ENCODE measurements around the gene IL36G.

IL36G gene

GRCh38 chr2:112973156-112973555 is 4.7 kb upstream of the IL36G start:
- DNase-seq, result no peak

- DNase-seq, result no peak
Observed at GRCh38 chr2:112979731-112980130, 1.9 kb downstream of the IL36G start.

GRCh38 chr2:112980537-112980936 is 2.7 kb downstream of the IL36G start:
- DNase-seq, result no peak

- no peak for DNase-seq
Observed at GRCh38 chr2:112985090-112985489, 7.3 kb downstream of the IL36G start.

- no peak for DNase-seq
Observed at GRCh38 chr2:112989611-112990010, 11.8 kb downstream of the IL36G start.

- DNase-seq, result no peak
Observed at GRCh38 chr2:112993831-112994230, 16.0 kb downstream of the IL36G start.

GRCh38 chr2:112994648-112995047 is 16.8 kb downstream of the IL36G start:
- DNase-seq, result no peak

GRCh38 chr2:112995346-112995920 is 17.6 kb downstream of the IL36G start:
- DNase-seq, result no peak

- DNase-seq, result peak; percentile 24 to 46
Observed at GRCh38 chr2:112996635-112997034, 18.8 kb downstream of the IL36G start.

- no peak for DNase-seq
Observed at GRCh38 chr2:112997151-112997550, 19.3 kb downstream of the IL36G start.

- DNase-seq, result no peak
Observed at GRCh38 chr2:113000436-113000835, 22.6 kb downstream of the IL36G start.

- DNase-seq, result no peak
Observed at GRCh38 chr2:113002677-113003076, 24.9 kb downstream of the IL36G start.

- DNase-seq, result no peak
Observed at GRCh38 chr2:113005030-113005509, 27.3 kb downstream of the IL36G start, which contains the start of gene IL36A. Gene IL36A (plus strand): TSS chr2:113005459. CDS start chr2:113005872, 413 bp downstream.

- DNase-seq, result no peak
Observed at GRCh38 chr2:113007250-113007649, 29.4 kb downstream of the IL36G start.

GRCh38 chr2:113009622-113010021 is 31.8 kb downstream of the IL36G start:
- no peak for DNase-seq

- DNase-seq, result no peak
Observed at GRCh38 chr2:113010088-113010487, 32.3 kb downstream of the IL36G start.

GRCh38 chr2:113011108-113011507 is 33.3 kb downstream of the IL36G start:
- no peak for DNase-seq

- DNase-seq, result no peak
Observed at GRCh38 chr2:113012436-113013335, 34.9 kb downstream of the IL36G start.

GRCh38 chr2:113013336-113013661 is 35.5 kb downstream of the IL36G start:
- DNase-seq, result no peak

- no peak for DNase-seq
Observed at GRCh38 chr2:113014067-113014466, 36.3 kb downstream of the IL36G start.

GRCh38 chr2:113015042-113015441 is 37.2 kb downstream of the IL36G start:
- DNase-seq, result no peak

GRCh38 chr2:113015655-113016054 is 37.8 kb downstream of the IL36G start:
- DNase-seq, result no peak

GRCh38 chr2:113018509-113018908 is 40.7 kb downstream of the IL36G start:
- DNase-seq, result no peak

GRCh38 chr2:113021312-113021711 is 43.5 kb downstream of the IL36G start:
- DNase-seq, result no peak

Measured in stimulated activated CD4-positive, alpha-beta T cell treated with anti-CD3 and anti-CD28 coated beads, Interleukin-2, amount 100 ng/mL, for 48 hours (primary cell).